NCI-H128 (cell line): Measurements from ENCODE around the gene RASSF8.

Experiments
- DNase-seq: peaks from one replicate; lab custom pipeline; 2025; ENCODE audit not compliant: unreplicated experiment; lab: John Stamatoyannopoulos, UW

Gene RASSF8

DNA sequence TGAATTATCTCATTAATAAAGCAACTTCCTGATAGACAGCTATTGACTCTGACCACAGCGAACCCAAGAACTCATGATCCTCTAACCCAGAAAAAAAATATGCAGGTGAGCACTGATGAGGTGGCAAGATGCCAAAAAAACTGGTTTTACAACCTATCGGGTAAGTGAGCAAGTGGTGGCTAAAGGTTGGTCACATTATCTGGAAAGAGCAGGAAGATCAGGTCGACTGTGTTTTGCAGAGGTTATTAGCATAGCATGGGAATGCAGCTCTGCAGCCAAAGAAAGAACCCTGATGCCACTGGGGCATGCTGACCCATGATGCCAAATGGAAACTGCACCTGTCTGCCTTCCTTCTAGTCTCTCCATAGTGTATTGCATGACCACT, 142.9 kb downstream of the RASSF8 start:
- no peak for DNase-seq

DNA sequence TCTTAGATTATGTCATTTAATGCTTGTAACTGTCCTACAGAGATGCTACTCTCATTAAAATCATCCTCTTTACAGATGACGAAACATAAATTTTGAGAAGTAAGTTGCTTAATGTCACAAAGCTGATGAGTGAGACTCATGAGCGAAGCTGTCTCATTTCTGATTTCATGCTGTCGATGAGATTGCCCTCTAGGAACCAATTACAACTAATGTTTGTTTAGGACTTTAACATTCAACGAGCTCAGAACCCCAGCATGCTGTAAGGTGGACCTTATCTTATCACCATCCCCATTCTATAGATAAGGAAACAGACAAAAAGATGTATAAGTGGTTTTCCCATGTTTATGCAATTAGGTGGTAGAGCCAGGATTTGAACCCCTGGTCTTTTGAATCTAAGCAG, 143.3 kb downstream of the RASSF8 start:
- DNase-seq = no peak

DNA sequence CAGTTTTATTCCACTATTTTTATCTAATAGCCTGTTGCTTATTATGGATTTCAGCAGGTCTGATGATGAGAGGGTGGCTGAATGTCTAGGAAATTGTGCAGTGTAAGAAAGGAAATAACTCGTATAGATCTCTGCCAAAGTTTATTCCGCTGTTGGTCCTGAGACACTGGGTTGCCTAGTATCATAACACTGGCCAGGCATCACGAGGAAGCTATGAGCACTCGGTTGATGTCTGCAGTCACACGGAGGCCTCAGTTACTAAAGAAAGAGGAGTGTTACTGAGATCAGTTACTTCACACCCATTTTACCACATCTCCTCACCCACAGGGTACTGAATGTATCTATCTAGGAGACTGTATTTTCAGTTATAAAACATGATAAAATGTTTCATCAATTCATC, 144.5 kb downstream of the RASSF8 start:
- DNase-seq = no peak

DNA sequence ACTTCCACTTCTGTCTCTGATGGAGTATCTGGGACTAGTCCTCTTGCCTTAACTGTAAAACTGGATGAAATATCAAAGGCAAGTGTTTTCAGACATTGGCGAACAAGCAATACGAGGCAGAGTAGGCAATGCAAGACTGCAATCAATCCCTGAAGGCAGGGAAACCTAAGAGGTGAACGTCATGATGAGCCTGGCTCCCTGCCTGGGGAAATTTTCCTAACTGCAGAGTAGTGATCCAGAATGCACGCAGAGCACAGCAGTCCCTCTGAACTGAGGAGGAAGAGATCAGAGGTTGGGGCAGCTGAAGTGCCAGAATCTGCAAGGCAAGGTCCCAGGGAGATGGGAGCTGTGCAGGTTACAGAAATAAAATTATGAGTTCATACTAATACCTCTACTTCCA, 147.9 kb downstream of the RASSF8 start:
- no peak for DNase-seq

DNA sequence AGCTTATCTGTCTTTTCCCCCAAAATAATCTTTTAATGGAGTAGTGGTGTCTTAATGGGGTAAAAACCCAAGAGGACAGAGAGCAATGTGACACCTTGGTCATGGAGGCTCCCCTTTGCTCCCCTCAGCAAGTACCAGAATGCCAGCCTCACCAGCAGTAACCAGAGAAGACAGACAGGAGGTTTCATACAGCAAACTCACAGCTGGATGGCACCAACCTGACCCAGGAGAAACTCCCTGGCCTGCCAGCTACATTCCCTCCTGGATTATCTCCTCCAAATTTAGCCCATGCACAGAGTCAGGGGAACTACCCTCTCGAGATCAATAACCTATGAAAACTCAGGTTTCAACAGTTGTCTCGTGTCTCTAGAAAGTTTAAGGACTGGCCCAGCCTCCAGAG, 150.4 kb downstream of the RASSF8 start:
- DNase-seq = no peak

DNA sequence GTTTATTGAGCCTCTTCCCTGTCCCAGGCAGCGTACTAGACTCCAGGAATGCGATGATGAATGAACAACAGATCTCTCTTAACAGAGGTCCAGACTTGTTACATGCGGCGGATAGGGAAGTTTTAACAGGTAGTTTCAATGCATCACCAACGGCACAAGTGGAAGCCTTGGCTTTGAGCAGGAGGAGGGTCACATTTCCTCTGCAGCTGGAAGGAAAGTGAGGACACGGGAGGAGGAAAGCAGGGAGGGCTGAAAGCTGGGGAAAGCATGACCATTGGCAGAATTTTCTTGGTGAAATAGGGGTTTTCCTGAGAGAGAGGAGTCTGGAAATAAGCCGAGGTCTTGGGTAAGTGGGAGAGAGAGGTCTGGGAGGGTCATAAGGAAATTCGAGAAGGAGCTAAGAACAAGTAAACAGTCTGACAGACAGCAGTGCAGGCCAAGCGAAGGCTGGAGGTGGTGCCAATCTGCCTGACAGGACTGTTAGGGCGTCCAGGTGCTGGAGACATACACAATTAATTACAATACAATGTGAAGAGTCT, 150.9 kb downstream of the RASSF8 start:
- no peak for DNase-seq

DNA sequence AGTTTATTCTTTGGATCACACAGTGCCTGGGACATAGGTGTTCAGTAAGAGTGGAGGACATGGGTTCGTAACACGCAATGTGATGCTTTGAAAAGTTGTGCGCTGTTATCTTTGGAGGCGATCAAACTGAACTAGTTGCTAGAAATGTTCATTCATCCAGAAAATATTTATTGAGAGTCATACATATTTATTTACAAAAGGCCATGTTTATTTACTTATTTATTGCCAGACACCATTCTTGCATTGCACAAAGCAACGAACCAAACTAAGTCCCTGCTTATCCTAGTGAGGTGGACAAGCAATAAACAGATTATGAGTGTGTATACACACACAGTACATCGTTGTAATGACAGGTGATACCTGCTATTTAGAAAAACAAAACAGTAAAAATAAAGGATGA, 153.8 kb downstream of the RASSF8 start:
- no peak for DNase-seq

DNA sequence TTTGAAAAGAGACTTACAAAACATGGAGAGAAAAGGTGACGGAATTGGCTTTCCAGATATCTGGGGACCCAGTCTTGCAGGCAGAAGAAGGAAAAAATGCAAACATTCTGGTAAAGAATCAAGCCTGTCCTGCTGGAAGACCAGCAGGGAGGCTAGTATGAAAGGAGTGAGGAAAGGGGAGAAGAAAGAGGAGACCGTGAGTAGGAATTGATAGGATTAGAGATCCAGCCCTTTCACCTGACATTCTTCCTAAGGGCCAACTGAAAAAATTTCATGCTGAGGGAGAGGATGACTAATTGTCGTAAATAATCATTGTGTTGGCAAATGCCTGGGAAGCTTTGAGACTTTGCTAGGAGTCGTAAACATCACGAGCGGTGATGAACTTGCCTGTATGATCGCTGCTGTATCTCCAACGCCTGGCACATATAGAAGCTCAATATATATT, 154.2 kb downstream of the RASSF8 start:
- no peak for DNase-seq

DNA sequence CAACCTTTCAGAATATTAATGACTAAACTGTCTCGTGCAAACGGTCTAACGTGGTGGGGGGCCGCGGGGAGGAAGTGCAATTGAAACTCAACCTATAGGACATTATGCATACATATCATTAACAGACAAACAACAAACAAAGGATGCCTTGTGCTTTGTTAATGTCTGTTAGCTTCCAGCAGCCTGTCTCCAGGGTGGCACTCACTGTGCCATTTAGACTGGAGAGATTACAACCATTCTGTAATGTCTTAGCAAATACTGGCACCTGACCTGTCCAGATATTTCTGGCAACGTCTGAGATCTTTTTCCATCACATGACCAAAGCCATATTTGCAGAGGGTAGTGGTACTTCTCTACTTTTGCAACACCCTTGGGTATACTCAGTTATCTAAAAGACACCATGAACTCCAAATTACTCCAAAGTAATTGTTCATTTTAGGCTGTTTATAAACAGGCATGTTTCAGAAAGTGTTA, 154.7 kb downstream of the RASSF8 start:
- DNase-seq = no peak

DNA sequence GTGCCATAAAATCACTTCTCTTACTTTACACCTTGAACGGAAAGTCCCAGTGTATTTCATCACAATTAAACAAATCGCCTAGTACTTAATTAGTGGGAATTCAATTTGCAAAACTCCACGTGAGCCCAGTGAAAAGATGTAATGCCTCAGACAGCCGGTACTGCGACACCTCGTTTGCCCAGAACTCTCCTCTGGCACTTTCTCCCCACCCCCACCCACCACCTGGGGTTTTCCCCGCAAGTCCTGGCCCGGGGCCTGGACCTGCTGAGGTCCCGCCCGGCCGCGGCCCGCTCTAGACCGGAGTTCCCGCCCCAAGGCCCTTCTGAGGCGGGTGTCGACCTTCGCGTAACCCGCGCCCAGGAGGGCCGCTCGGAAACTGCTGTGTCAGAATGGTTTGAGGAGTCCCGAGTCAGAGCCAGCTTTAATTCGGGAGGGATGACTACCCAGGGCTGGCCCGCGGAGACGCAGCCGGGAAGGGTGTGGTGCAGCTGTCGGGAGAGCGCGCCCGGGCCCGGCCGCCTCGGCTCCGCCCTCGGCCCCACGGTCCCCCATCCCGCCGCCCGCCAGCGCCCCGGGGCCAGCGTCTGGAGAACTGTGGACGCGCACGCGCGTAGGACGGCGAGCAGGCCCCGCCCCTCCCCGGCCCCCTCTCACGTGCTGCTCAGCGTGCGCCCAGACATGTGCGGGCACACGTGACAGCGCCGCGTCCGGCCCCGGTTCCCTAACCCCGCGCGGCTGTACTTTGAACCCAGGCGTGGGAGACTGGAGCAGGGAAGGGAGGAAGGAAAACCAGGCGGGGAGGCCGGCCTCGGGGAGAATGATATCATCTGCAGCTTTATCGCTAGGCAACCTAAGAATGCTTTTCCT, 155.6 kb downstream of the RASSF8 start:
- no peak for DNase-seq

DNA sequence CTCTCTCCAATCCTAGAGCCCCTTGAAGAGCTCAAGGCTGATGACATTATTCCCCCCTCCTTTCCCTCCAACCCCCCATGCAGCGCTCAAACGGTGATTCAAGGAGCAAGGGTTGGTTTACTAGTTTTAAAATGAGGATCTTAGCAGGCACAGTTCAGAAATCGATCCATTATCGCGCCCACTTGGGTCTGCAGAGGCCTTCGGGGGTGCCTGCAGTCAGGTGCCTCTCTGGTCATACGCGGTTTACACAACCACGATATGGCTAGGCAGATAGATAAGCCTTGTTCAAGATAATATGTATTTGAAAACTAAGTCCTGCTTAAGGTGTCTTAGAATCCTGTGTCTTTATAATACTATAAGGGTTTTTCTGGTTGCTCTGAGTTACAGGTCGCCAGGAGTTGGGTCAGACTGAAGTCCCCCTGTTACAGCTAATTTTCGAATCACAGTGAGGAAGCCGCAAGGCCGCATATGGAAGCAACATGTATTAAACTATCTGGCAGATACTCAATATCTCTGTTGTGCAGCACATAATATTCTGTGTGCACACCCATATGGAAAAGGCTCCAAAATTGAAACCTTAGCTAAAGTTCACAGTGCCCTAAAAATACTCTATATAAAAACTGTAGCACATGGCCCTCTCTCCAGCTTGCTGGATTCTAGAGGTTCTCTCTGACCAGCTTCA, 156.4 kb downstream of the RASSF8 start:
- no peak for DNase-seq

DNA sequence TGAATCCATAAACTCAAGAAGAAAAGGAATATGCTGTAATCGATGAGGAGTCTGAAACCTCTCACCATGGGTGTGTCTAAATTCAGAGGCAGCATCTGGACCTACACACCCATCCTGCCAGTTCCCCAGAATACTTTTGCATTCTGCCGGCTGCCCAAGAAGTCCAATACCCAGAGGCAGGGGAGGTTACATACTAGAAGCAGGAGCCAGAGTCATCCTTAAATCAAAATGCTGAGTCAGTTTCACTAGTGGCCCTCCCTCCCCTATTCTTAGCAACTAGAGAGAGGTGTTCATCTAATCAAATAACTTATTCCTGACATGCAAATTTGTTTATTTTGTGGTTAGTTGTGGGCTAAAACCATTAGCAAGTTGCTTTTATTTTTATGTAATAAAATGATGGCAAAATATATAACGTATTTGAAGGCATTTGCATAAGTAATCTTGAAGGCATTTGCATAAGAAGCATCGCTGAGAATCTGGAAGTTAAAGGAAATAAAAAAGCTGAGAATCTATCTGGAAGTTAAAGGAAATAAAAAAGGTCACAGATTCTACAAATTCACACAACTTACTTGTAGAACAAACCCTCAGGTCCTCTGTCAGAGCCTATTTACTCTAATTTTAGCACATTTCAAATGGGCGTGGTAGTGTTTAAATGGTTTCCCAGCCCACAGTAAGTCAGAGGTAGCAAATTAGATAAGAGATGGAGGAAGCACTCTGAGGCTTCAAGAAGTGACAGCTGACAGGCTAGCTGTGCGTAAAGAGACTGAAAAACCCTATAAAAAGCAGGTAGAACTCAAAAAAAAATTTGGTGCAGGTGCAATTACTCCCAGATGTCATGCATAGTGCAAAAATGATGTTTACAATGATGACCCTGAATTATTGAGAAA, 158.6 kb downstream of the RASSF8 start:
- no peak for DNase-seq

DNA sequence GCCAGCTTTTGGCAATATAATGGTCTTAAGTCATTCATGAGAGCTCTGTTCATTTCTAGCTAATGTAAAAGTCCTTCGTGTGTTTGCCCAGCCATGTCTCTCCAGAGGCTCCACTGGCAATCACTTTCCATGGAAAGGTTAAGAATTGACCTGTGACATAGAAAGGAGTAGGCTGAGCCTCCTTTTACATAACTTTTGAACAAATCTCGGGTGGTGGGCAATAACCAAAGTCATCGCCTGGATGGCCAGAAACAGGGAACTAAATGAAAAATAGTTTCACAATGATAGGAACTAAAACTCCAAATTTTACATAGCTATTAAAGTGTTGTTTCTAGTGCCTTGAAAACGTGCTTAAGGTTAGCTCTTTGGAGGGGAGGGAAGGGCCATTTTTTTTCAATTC, 159.8 kb downstream of the RASSF8 start:
- DNase-seq = no peak

DNA sequence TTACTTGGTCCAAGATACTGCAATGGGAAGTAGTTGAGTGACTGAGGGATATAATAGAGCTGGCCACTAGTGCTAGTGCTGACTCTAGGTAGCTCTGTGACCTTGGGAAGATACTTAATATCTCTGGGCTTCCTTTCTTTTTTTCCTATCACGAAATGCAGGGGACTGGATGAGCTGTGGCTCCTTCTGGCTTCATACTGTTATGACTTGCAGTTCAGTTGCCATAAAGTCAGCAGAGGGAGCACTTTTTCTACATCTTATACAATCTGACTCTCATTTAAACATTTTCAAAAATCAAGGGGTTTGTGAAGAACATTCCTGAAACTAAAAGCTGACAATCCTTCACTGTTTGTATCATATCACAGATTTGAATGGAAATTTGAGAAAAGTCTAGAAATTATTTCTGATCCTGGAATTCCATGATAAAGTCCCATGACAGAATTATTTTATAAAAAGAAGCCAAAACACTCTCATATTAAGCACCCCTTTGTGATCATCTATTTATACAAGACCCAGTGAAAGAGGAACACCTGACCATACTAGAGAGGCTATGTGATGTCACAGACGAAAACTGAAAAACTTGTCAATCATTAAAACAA, 161.0 kb downstream of the RASSF8 start:
- DNase-seq = no peak

DNA sequence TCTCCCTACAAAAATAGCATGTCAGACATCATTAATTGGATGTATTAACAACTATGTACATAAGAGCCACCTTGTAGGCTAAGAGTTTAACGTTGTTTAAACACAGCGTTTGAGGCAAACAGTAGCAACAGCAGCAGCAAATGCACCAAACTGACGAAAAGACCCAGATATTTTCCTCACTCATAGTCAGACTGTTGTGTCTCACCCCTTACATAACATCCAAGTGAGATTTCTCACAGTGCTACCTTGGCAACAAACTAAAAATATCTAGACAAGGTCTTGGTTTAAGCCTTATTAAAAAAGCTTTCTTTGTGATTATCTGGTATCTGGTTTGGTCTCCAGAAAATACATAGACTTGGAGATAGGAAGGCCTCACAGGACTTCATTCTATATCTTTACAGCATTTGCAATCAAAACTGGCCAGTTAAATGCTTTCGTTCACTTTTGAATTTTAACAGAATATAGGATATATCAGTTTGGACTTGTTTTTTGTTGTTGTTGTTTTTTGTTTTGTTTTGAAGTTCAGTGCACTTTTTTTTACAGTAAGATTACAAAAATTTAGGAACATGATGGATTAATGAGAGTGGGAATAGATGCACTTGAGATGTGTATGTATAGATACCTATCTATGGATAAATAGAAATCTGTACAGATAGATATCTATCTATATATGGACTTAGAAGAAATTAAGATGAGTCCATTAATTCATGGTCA, 162.2 kb downstream of the RASSF8 start:
- no peak for DNase-seq

DNA sequence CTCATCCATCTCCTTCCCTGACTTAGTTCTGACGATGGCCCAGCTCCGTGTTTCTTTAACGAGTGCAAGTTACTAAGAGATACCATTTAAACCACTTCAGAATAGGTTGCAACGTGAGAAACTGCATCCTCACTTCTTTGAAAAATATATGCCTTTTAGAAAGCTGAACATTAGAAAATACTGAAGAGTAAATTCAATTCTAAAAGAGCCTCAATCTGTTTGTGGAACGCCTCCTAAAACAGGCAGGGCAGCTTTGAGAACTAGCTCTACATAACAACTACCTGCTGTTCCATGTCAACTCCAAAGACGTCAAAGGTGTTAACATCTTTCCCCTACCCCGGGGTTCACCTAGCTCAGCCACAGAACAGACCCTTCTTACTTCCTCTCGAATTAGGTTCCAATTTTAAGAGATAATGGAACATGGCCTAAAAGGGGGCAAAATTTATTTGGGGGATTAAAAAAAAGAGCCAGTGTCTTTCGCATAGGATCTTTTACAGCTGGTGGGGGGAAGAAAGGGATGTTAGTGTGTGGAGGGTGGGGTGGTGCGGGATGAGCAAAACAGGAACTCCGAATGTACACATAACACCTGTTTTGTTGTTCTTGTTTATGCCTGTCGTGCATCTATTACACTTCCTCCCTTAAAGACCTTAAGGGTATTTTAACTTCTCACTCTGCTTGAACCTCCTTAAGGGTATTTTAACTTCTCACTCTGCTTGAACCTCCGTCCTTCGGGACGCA, 163.0 kb downstream of the RASSF8 start:
- no peak for DNase-seq

DNA sequence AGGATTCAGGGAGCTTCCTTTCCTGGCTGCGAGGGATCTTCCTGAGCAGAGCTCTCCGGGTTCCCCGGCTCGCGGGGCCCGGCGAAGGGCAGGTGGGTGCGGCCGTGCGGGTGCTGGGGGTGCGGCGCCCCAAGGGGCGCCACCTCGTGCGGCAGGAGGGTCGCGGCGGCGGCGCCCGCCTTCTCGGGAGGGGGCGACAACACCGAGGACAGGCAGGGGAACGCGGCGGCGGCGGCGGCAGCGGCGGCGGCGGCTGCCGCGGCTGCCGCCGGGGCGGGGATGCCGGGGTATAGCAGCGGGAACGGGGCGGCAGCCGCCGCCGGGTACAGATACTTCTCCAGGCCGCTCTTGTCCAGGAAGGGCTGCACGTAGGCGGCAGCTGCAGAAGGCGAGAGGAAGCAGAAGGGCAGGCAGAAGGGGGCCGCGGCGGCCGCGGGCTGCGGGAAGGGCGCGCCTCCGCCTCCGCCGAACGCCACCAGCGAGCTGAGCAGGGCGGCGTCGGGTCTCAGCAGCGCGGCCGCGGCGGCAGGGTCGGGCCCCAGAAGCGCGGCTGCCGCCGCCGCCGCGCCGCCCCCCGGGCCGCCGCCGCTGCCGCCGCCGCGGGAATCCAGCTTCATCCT, 163.7 kb downstream of the RASSF8 start:
- DNase-seq = no peak

DNA sequence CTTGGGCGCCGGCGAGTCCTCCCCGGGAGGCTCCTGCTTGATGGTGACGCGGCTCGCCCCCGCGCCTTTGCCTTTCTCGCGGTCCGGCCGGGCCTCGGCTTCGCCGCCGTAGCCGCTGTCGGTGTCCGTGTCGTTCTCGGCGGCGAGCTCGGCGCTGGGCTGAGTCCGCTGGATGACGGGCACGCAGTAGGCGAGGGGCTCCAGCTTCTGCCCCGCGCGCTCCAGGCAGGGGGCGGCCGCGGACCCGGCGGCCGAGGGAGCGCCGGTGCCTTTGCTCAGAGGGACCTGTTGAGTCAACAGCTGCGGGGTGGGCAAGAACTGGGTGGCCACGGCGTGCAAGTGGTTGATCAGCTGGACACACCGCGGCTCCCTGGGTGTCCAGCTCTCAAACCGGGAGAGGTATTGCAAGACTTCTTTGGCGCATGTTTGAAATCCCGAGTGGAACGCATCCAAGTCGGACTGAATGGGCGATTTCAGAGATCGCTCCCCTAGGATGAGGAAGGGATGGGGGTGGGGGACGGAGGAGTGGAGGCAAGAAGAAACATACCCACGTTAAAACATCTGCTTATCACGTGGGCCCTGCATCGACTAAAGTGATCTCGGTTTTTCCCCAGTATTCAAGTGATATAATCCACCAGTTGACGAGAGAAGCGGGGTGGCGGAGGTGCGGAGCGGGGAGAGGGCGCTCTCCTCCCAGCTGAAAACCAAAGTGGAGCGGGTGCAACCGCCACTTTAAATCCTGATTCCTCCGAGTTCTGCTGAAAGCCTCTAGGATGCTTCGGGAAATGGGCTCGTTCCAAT, 164.4 kb downstream of the RASSF8 start:
- DNase-seq = no peak
